HepG2 (cell line): ENCODE data around the gene VAMP2. TPM values are rescaled to one million over a fixed set of nuclear protein-coding genes. Genes with fewer than 3 reads are reported as not detected.

Experiments used
- AHDC1 ChIP-seq: sonication (generic); formaldehyde crosslinking; IDR thresholded peaks from 2 replicates; pipeline ENCODE4 v1.5.1; 2020; ENCODE audit warnings: mild to moderate bottlenecking, missing genetic modification reagents, borderline replicate concordance
- FIP1L1 ChIP-seq: fragments of 200-400 bp; formaldehyde crosslinking; IDR thresholded peaks from 2 replicates; pipeline ENCODE4 v1.6.1; 2018; ENCODE audit warnings: low read depth, mild to moderate bottlenecking, low read length, moderate library complexity, borderline replicate concordance; ENCODE audit not compliant: insufficient read depth
- FOXK2 ChIP-seq: fragments of 450-650 bp; IDR thresholded peaks from 2 replicates; pipeline ENCODE4 v1.6.1; 2016
- HNF1A ChIP-seq, 2 experiments: sonication (generic) in 1 of 2; formaldehyde crosslinking in 1 of 2; IDR thresholded peaks; 2 replicates each; pipeline versions ENCODE4 v1.4.0 to v1.6.1; 2016 to 2020; ENCODE audit warnings: borderline replicate concordance in 1 of 2, low read depth in 1 of 2, mild to moderate bottlenecking in 1 of 2, missing genetic modification reagents in 1 of 2
- TEAD3 ChIP-seq: optimal IDR thresholded peaks from 2 replicates; pipeline ENCODE3; 2016; ENCODE audit warnings: borderline replicate concordance
- ZFP36L1 ChIP-seq: sonication (generic); formaldehyde crosslinking; IDR thresholded peaks from 2 replicates; pipeline ENCODE4 v1.8.0; 2022; ENCODE audit warnings: mild to moderate bottlenecking, missing genetic modification reagents, moderate library complexity
- ZNF253 ChIP-seq: sonication (generic); formaldehyde crosslinking; IDR thresholded peaks from 2 replicates; pipeline ENCODE4 v1.8.0; 2022; ENCODE audit warnings: mild to moderate bottlenecking, missing genetic modification reagents, borderline replicate concordance
- ZNF549 ChIP-seq: sonication (generic); formaldehyde crosslinking; IDR thresholded peaks from 2 replicates; pipeline ENCODE4 v1.5.0; 2020; ENCODE audit warnings: missing genetic modification reagents
- ZNF574 ChIP-seq: sonication (generic); formaldehyde crosslinking; IDR thresholded peaks from 2 replicates; pipeline ENCODE4 v1.4.0; 2020; ENCODE audit warnings: missing genetic modification reagents
- ZNF615 ChIP-seq: sonication (generic); formaldehyde crosslinking; IDR thresholded peaks from 2 replicates; pipeline ENCODE4 v1.5.0; 2020; ENCODE audit warnings: mild to moderate bottlenecking, missing genetic modification reagents, borderline replicate concordance
- ZSCAN12 ChIP-seq: sonication (generic); formaldehyde crosslinking; IDR thresholded peaks from 2 replicates; pipeline ENCODE4 v1.9.0; 2021; ENCODE audit warnings: mild to moderate bottlenecking, missing genetic modification reagents
- ZSCAN29 ChIP-seq: sonication (generic); formaldehyde crosslinking; conservative IDR thresholded peaks from 2 replicates; pipeline ENCODE4 v1.4.0; 2020; ENCODE audit warnings: mild to moderate bottlenecking, missing genetic modification reagents
- polyA plus RNA-seq, 8 experiments: library from polyadenylated mRNA; depleted of rRNA in 3 of 8; stranded (reverse) in 7 of 8; unstranded in 1 of 8; fragments of >200 nt; fragmentation: Illumina TruSeq in 4 of 8; extraction: Trizol in 4 of 8; gene quantifications; 2 replicates each; pipeline versions ENCODE4 v1.2.1 to v1.2.3, GENCODE V29; 2011 to 2016; ENCODE audit warnings: low read depth in 4 of 8, missing spikeins in 1 of 8, mixed read lengths in 1 of 8; ENCODE audit not compliant: insufficient read depth in 1 of 8
- total RNA-seq, 5 experiments: library from RNA; depleted of rRNA; stranded (reverse); fragments of >200 nt; fragmentation: Illumina TruSeq; extraction: Trizol; gene quantifications; 2 replicates each; pipeline ENCODE4 v1.2.3, GENCODE V29; 2016; ENCODE audit warnings: low read depth in 1 of 5

Gene VAMP2
- total and polyA plus RNA-seq, 2 of the 13 experiments (the other 11 are each of a cell fraction or from before 2014, with no cell fraction given): 3.9 to 17.2 TPM

- TF ChIP-seq HNF1A (IDR thresholded peaks at IDR 0.05; ENCODE audit: low read depth) (no peak), HNF1A (CRISPR knock-in tag; IDR thresholded peaks at IDR 0.05; ENCODE audit: borderline replicate concordance) (0 out of 2 replicates have a peak, but pooled peaks have one; percentile 27), FIP1L1 (no peak), ZSCAN12 (no peak), ZNF549 (CRISPR knock-in tag) (no peak), ZNF253 (CRISPR knock-in tag) (peak; percentile 83; the same call in 1 of the 2 replicates), ZNF574 (CRISPR knock-in tag) (peak; percentile 48; the same call in 1 of the 2 replicates), TEAD3 (CRISPR knock-in tag) (no peak), AHDC1 (CRISPR knock-in tag) (no peak), ZNF615 (no peak), FOXK2 (no peak), ZFP36L1 (CRISPR knock-in tag) (peak; percentile 92), ZSCAN29 (CRISPR knock-in tag) (0 out of 2 replicates have a peak, but pooled peaks have one; percentile 39)
These were observed 47.4 kb upstream of the VAMP2 start, which contains the start of gene AURKB (continued) for GRCh38 chr17:8209907-8210760.
